T-cell (primary cell): ENCODE data around the gene GAST. TPM values are rescaled to one million over a fixed set of nuclear protein-coding genes. Genes with fewer than 3 reads are reported as not detected.

Source experiments
- ATAC-seq, 4 experiments: fragments of 200-7000 bp in 3 of 4; fragments of 150-1000 bp in 1 of 4; cut with Tn5 transposase; replicated peaks in 1 of 4; 1 replicate in 3 of 4; 2 replicates in 1 of 4; pipeline ENCODE4 v1.10.0; 2021; ENCODE audit warnings: moderate library complexity in 3 of 4, mild to moderate bottlenecking in 2 of 4, moderate number of reproducible peaks in 1 of 4
- CTCF ChIA-PET, 2 donors: fragments of 300-600 bp; sonication (Branson Sonifier 250); formaldehyde crosslinking; loops; one replicate each; lab custom pipeline; 2022; ENCODE audit warnings: antibody characterized with exemption in 2 of 2; lab: Charles Lee
- POLR2A ChIA-PET, 2 donors: fragments of 300-600 bp; sonication (Branson Sonifier 250); formaldehyde crosslinking; loops; one replicate each; lab custom pipeline; 2022; ENCODE audit warnings: antibody characterized with exemption in 2 of 2; lab: Charles Lee
- DNase-seq, 35 experiments: peaks; one replicate each; pipeline versions ENCODE4 v3.0.0 to v3.0.0-alpha.2; 2013 to 2023
- H3K27ac ChIP-seq: one replicate; pipeline ENCODE4 v1.5.1; 2013; ENCODE audit warnings: low read length
- H3K27me3 ChIP-seq, 2 experiments: replicated peaks in 1 of 2; 1 replicate in 1 of 2; 2 replicates in 1 of 2; pipeline versions ENCODE4 v1.6.1 to v1.7.0; 2013; ENCODE audit warnings: low read length in 1 of 2, mixed read lengths in 1 of 2; ENCODE audit not compliant: control insufficient read depth in 2 of 2, insufficient read depth in 2 of 2; ENCODE audit errors: extremely low read depth in 1 of 2
- H3K36me3 ChIP-seq, 2 donors: 1 replicate in 1 of 2; 2 replicates in 1 of 2; pipeline versions ENCODE4 v1.6.1 to v1.7.0; 2013; ENCODE audit warnings: low read length in 1 of 2; ENCODE audit not compliant: control insufficient read depth in 2 of 2, insufficient read depth in 1 of 2; ENCODE audit errors: extremely low read depth in 1 of 2
- H3K4me1 ChIP-seq, 2 experiments: 1 replicate in 1 of 2; 2 replicates in 1 of 2; pipeline versions ENCODE4 v1.6.1 to v1.7.0; 2013; ENCODE audit warnings: low read length in 2 of 2, mixed read lengths in 1 of 2; ENCODE audit not compliant: insufficient read depth in 2 of 2, control insufficient read depth in 1 of 2; ENCODE audit errors: extremely low read depth in 1 of 2
- H3K4me3 ChIP-seq, 2 donors: 1 replicate in 1 of 2; 2 replicates in 1 of 2; pipeline versions ENCODE4 v1.5.1 to v1.7.0; 2013; ENCODE audit warnings: mild to moderate bottlenecking in 2 of 2, low read length in 1 of 2, moderate library complexity in 1 of 2; ENCODE audit not compliant: control insufficient read depth in 1 of 2; ENCODE audit errors: extremely low read depth in 1 of 2
- H3K9me3 ChIP-seq: 2 replicates; pipeline ENCODE4 v1.7.0; 2013
- H3K27ac Mint-ChIP-seq, 2 donors: one replicate each; pipeline ENCODE4 v1.8.0; 2020 to 2021; ENCODE audit warnings: mild to moderate bottlenecking in 2 of 2, mixed read lengths in 2 of 2
- H3K27me3 Mint-ChIP-seq, 2 donors: one replicate each; pipeline ENCODE4 v1.8.0; 2021 to 2022; ENCODE audit warnings: mixed read lengths in 2 of 2
- H3K36me3 Mint-ChIP-seq: one replicate; pipeline ENCODE4 v1.8.0; 2021; ENCODE audit warnings: mixed read lengths
- H3K4me1 Mint-ChIP-seq, 3 donors: one replicate each; pipeline ENCODE4 v1.8.0; 2020 to 2022; ENCODE audit warnings: mixed read lengths in 3 of 3, mild to moderate bottlenecking in 1 of 3
- H3K4me3 Mint-ChIP-seq, 3 donors: one replicate each; pipeline ENCODE4 v1.8.0; 2020 to 2022; ENCODE audit warnings: mild to moderate bottlenecking in 3 of 3, mixed read lengths in 3 of 3, moderate library complexity in 3 of 3
- H3K9me3 Mint-ChIP-seq, 3 donors: one replicate each; pipeline ENCODE4 v1.8.0; 2020 to 2022; ENCODE audit warnings: mixed read lengths in 3 of 3
- WGBS: methylation state at CpG from one replicate; pipeline ENCODE4 v1.1.5; 2013; ENCODE audit warnings: missing lambda C conversion rate; ENCODE audit not compliant: insufficient coverage; 5-methylcytosine and 5-hydroxymethylcytosine counted together
- total RNA-seq, 35 experiments: library from RNA in 6 of 35; stranded (reverse) in 6 of 35; fragments of 120-200 nt in 1 of 35; gene quantifications; one replicate each; pipeline versions ENCODE4 v1.2.1 to v1.2.4 and lab custom pipeline; 2013 to 2026

The GAST gene
- total RNA-seq, 5 donors from 2014 or later (not counting 1 experiment from before 2014, with no cell fraction given), result not detected

GRCh38 chr17:41754066-41754465 lies 41.9 kb downstream of the GAST start:
- Mint-ChIP-seq H3K36me3 (no peaks in the 10 kb centered on the region), H3K27me3 (no peaks in the 10 kb centered on the region), H3K9me3 (no peaks in the 10 kb centered on the region), H3K4me3 (no peak overlapping the region), H3K4me1 (no peaks in the 10 kb centered on the region), H3K27ac (no peak overlapping the region)
- ChIA-PET CTCF (no interaction called here), POLR2A (interaction anchor here (0.6 kb wide), 2 partner anchors 358 to 1429 kb away, joined by 6 to 12 read pairs; no protein-coding TSS in a partner anchor)
- H3K36me3 ChIP-seq, result peaks cover 0 to 3% of the 10 kb centered on the region in 2 donors
- H3K9me3 ChIP-seq, result no peaks in the 10 kb centered on the region
- H3K27me3 ChIP-seq, result peaks cover 0 to 28% of the 10 kb centered on the region in 2 experiments
- no peak for DNase-seq
- ATAC-seq, result no peak
- no peak overlapping the region for H3K27ac ChIP-seq
- WGBS, result 87% methylated on average over 12 of the region's 12 CpGs
- H3K4me3 ChIP-seq, result no peak overlapping the region
- no peaks in the 10 kb centered on the region for H3K4me1 ChIP-seq

GRCh38 chr17:41758601-41759000 lies 46.5 kb downstream of the GAST start:
- no peak overlapping the region for H3K27ac ChIP-seq
- Mint-ChIP-seq H3K4me1 (no peaks in the 10 kb centered on the region), H3K27me3 (no peaks in the 10 kb centered on the region), H3K27ac (no peak overlapping the region), H3K36me3 (no peaks in the 10 kb centered on the region), H3K4me3 (no peak overlapping the region), H3K9me3 (no peaks in the 10 kb centered on the region)
- peaks cover 0 to 22% of the 10 kb centered on the region in 2 experiments for H3K27me3 ChIP-seq
- no peak for DNase-seq
- no peaks in the 10 kb centered on the region for H3K9me3 ChIP-seq
- 92% methylated on average over 7 of the region's 9 CpGs for whole genome bisulfite sequencing
- no peaks in the 10 kb centered on the region for H3K4me1 ChIP-seq
- no peak overlapping the region for H3K4me3 ChIP-seq
- peaks cover 0 to 3% of the 10 kb centered on the region in 2 donors for H3K36me3 ChIP-seq
- POLR2A ChIA-PET, result no interaction called here
- CTCF ChIA-PET, result interaction anchor here (0.7 to 1.1 kb wide), 2 partner anchors 8 to 1362 kb away, joined by 3 to 5 read pairs; no protein-coding TSS in a partner anchor
- no peak for ATAC-seq

GRCh38 chr17:41760878-41761277 lies 48.7 kb downstream of the GAST start:
- H3K36me3 Mint-ChIP-seq, result no peaks in the 10 kb centered on the region
- Histone ChIP-seq H3K27me3 (peaks cover 0 to 8% of the 10 kb centered on the region in 2 experiments), H3K9me3 (no peaks in the 10 kb centered on the region), H3K4me3 (no peak overlapping the region), H3K36me3 (peaks cover 0 to 4% of the 10 kb centered on the region in 2 donors), H3K27ac (no peak overlapping the region), H3K4me1 (no peaks in the 10 kb centered on the region)
- H3K27me3 Mint-ChIP-seq, result no peaks in the 10 kb centered on the region
- no peaks in the 10 kb centered on the region for H3K9me3 Mint-ChIP-seq
- WGBS, result 94% methylated on average over 4 of the region's 6 CpGs
- no peak overlapping the region for H3K4me3 Mint-ChIP-seq
- H3K4me1 Mint-ChIP-seq, result no peaks in the 10 kb centered on the region
- CTCF ChIA-PET, result no interaction called here
- ATAC-seq (no peak), DNase-seq (no peak)
- no peak overlapping the region for H3K27ac Mint-ChIP-seq
- POLR2A ChIA-PET, result no interaction called here

- ATAC-seq (no peak), DNase-seq (no peak)
- Histone ChIP-seq H3K27ac (no peak overlapping the region), H3K27me3 (peaks cover 0 to 6% of the 10 kb centered on the region in 2 experiments), H3K4me3 (no peak overlapping the region), H3K36me3 (peaks cover 0 to 3% of the 10 kb centered on the region in 2 donors), H3K9me3 (no peaks in the 10 kb centered on the region), H3K4me1 (no peaks in the 10 kb centered on the region)
- H3K4me1 Mint-ChIP-seq, result no peaks in the 10 kb centered on the region
- no peaks in the 10 kb centered on the region for H3K36me3 Mint-ChIP-seq
- CTCF ChIA-PET, result no interaction called here
- H3K27me3 Mint-ChIP-seq, result no peaks in the 10 kb centered on the region
- H3K27ac Mint-ChIP-seq, result no peak overlapping the region
- H3K4me3 Mint-ChIP-seq, result no peak overlapping the region
- POLR2A ChIA-PET, result no interaction called here
- WGBS, result 91% methylated on average over 1 of the region's 6 CpGs
- H3K9me3 Mint-ChIP-seq, result no peaks in the 10 kb centered on the region
These were observed 50.3 kb downstream of the GAST start for GRCh38 chr17:41762391-41762790.

- Histone ChIP-seq H3K36me3 (peaks cover 0 to 3% of the 10 kb centered on the region in 2 donors), H3K4me3 (no peak overlapping the region), H3K9me3 (no peaks in the 10 kb centered on the region), H3K27ac (no peak overlapping the region), H3K4me1 (no peaks in the 10 kb centered on the region), H3K27me3 (peaks cover 0 to 6% of the 10 kb centered on the region in 2 experiments)
- DNase-seq (no peak), ATAC-seq (no peak)
- Mint-ChIP-seq H3K27me3 (no peaks in the 10 kb centered on the region), H3K9me3 (no peaks in the 10 kb centered on the region), H3K4me1 (no peaks in the 10 kb centered on the region), H3K27ac (no peak overlapping the region), H3K4me3 (no peak overlapping the region), H3K36me3 (no peaks in the 10 kb centered on the region)
- CTCF ChIA-PET, result no interaction called here
- POLR2A ChIA-PET, result no interaction called here
- WGBS, result 88% methylated on average over 14 of the region's 16 CpGs
These were observed 50.7 kb downstream of the GAST start for GRCh38 chr17:41762841-41763240.

GRCh38 chr17:41763327-41763726 lies 51.2 kb downstream of the GAST start:
- 83% methylated on average over 7 of the region's 8 CpGs for WGBS
- H3K27me3 ChIP-seq, result peaks cover 0 to 6% of the 10 kb centered on the region in 2 experiments
- POLR2A ChIA-PET, result no interaction called here
- Mint-ChIP-seq H3K27ac (no peak overlapping the region), H3K9me3 (no peaks in the 10 kb centered on the region), H3K4me3 (no peak overlapping the region), H3K4me1 (no peaks in the 10 kb centered on the region), H3K27me3 (no peaks in the 10 kb centered on the region), H3K36me3 (no peaks in the 10 kb centered on the region)
- no peak overlapping the region for H3K27ac ChIP-seq
- H3K9me3 ChIP-seq, result no peaks in the 10 kb centered on the region
- H3K4me1 ChIP-seq, result no peaks in the 10 kb centered on the region
- peaks cover 0 to 3% of the 10 kb centered on the region in 2 donors for H3K36me3 ChIP-seq
- no peak overlapping the region for H3K4me3 ChIP-seq
- DNase-seq (no peak), ATAC-seq (no peak)
- CTCF ChIA-PET, result no interaction called here
